HepG2 (cell line): ENCODE measurements around the gene BCL2L2. TPM values are rescaled to one million over a fixed set of nuclear protein-coding genes. Genes with fewer than 3 reads are reported as not detected.

Source experiments
- MTF2 ChIP-seq: sonication (generic); formaldehyde crosslinking; IDR thresholded peaks from 2 replicates; pipeline ENCODE4 v1.5.0; 2020; ENCODE audit warnings: missing genetic modification reagents, borderline replicate concordance
- NCOA1 ChIP-seq: sonication (generic); formaldehyde crosslinking; IDR thresholded peaks from 2 replicates; pipeline ENCODE4 v1.9.0; 2021; ENCODE audit warnings: missing genetic modification reagents
- SMAD1 ChIP-seq: sonication (generic); formaldehyde crosslinking; IDR thresholded peaks from 2 replicates; pipeline ENCODE4 v1.4.0; 2020; ENCODE audit warnings: missing genetic modification reagents, low read depth, mild to moderate bottlenecking, borderline replicate concordance
- SNAPC4 ChIP-seq: sonication (generic); formaldehyde crosslinking; IDR thresholded peaks from 2 replicates; pipeline ENCODE4 v1.4.0; 2020; ENCODE audit warnings: mild to moderate bottlenecking, missing genetic modification reagents
- ZNF318 ChIP-seq: sonication (generic); formaldehyde crosslinking; IDR thresholded peaks from 2 replicates; pipeline ENCODE4 v1.4.0; 2020; ENCODE audit warnings: mild to moderate bottlenecking, missing genetic modification reagents
- ZNF335 ChIP-seq: sonication (generic); formaldehyde crosslinking; IDR thresholded peaks from 2 replicates; pipeline ENCODE4 v1.4.0; 2020; ENCODE audit warnings: missing genetic modification reagents
- ZNF576 ChIP-seq: sonication (generic); formaldehyde crosslinking; IDR thresholded peaks from 2 replicates; pipeline ENCODE4 v1.4.0; 2020; ENCODE audit warnings: mild to moderate bottlenecking, missing genetic modification reagents
- polyA plus RNA-seq, 8 experiments: library from polyadenylated mRNA; depleted of rRNA in 3 of 8; stranded (reverse) in 7 of 8; unstranded in 1 of 8; fragments of >200 nt; fragmentation: Illumina TruSeq in 4 of 8; extraction: Trizol in 4 of 8; gene quantifications; 2 replicates each; pipeline versions ENCODE4 v1.2.1 to v1.2.3, GENCODE V29; 2011 to 2016; ENCODE audit warnings: low read depth in 4 of 8, missing spikeins in 1 of 8, mixed read lengths in 1 of 8; ENCODE audit not compliant: insufficient read depth in 1 of 8
- total RNA-seq, 5 experiments: library from RNA; depleted of rRNA; stranded (reverse); fragments of >200 nt; fragmentation: Illumina TruSeq; extraction: Trizol; gene quantifications; 2 replicates each; pipeline ENCODE4 v1.2.3, GENCODE V29; 2016; ENCODE audit warnings: low read depth in 1 of 5
- TF ChIP-seq, protein P1 (sequence below): IDR thresholded peaks from 2 replicates; pipeline ENCODE4 v1.6.1; 2018; ENCODE audit warnings: missing genetic modification reagents
- TF ChIP-seq, protein P2 (sequence below): sonication (generic); formaldehyde crosslinking; conservative IDR thresholded peaks from 2 replicates; pipeline ENCODE4 v1.4.0; 2020; ENCODE audit warnings: missing genetic modification reagents

BCL2L2 gene
- total and polyA plus RNA-seq, 2 of the 13 experiments (the other 11 are each of a cell fraction or from before 2014, with no cell fraction given): 28.1 to 49.8 TPM

- TF ChIP-seq, protein P1, sequence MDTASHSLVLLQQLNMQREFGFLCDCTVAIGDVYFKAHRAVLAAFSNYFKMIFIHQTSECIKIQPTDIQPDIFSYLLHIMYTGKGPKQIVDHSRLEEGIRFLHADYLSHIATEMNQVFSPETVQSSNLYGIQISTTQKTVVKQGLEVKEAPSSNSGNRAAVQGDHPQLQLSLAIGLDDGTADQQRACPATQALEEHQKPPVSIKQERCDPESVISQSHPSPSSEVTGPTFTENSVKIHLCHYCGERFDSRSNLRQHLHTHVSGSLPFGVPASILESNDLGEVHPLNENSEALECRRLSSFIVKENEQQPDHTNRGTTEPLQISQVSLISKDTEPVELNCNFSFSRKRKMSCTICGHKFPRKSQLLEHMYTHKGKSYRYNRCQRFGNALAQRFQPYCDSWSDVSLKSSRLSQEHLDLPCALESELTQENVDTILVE: peak; percentile 96
- TF ChIP-seq, protein P2, sequence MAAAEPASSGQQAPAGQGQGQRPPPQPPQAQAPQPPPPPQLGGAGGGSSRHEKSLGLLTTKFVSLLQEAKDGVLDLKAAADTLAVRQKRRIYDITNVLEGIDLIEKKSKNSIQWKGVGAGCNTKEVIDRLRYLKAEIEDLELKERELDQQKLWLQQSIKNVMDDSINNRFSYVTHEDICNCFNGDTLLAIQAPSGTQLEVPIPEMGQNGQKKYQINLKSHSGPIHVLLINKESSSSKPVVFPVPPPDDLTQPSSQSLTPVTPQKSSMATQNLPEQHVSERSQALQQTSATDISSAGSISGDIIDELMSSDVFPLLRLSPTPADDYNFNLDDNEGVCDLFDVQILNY (CRISPR knock-in tag): peak; percentile 34; the same call in 1 of the 2 replicates
- TF ChIP-seq SNAPC4 (CRISPR knock-in tag): peak; percentile 98
- TF ChIP-seq ZNF318: peak; percentile 83; the same call in 1 of the 2 replicates
- TF ChIP-seq SMAD1 (CRISPR knock-in tag): peak; percentile 25; the same call in 1 of the 2 replicates
- peak; percentile 71; the same call in 1 of the 2 replicates for TF ChIP-seq MTF2 (CRISPR knock-in tag)
- peak; percentile 49; the same call in 1 of the 2 replicates for TF ChIP-seq ZNF335 (CRISPR knock-in tag)
- peak; percentile 57 for TF ChIP-seq NCOA1 (CRISPR knock-in tag)
- TF ChIP-seq ZNF576: peak; percentile 87
Observed at GRCh38 chr14:23286020-23286901, 20.4 kb upstream of the BCL2L2 start, which contains the start of gene HOMEZ (continued).
